Activated B cell treated with CpG ODN at 0.5 μM for 24 hours (primary cell): ENCODE results near the gene CRKL. TPM values are rescaled to one million over a fixed set of nuclear protein-coding genes. Genes with fewer than 3 reads are reported as not detected.

Experiments used
- ATAC-seq: fragments of 200-7000 bp; cut with Tn5 transposase; one replicate; pipeline ENCODE4 v1.10.0; 2021; ENCODE audit warnings: low read depth, mild to moderate bottlenecking, moderate library complexity
- CTCF ChIA-PET: fragments of 350-600 bp; sonication (Branson Sonifier 250); formaldehyde crosslinking; loops from one replicate; lab custom pipeline; 2021; ENCODE audit warnings: antibody characterized with exemption; lab: Charles Lee
- POLR2A ChIA-PET: fragments of 350-600 bp; sonication (Branson Sonifier 250); formaldehyde crosslinking; loops from one replicate; lab custom pipeline; 2021; ENCODE audit warnings: antibody characterized with exemption; lab: Charles Lee
- DNase-seq: peaks from one replicate; pipeline ENCODE4 v3.0.0; 2022
- H3K27ac Mint-ChIP-seq: one replicate; pipeline ENCODE4 v1.8.0; 2020; ENCODE audit warnings: mixed read lengths
- H3K27me3 Mint-ChIP-seq: one replicate; pipeline ENCODE4 v1.8.0; 2021; ENCODE audit warnings: mixed read lengths
- H3K36me3 Mint-ChIP-seq: one replicate; pipeline ENCODE4 v1.8.0; 2021; ENCODE audit warnings: low read depth, mixed read lengths
- H3K4me1 Mint-ChIP-seq: one replicate; pipeline ENCODE4 v1.8.0; 2021; ENCODE audit warnings: mixed read lengths
- H3K4me3 Mint-ChIP-seq: one replicate; pipeline ENCODE4 v1.8.0; 2020; ENCODE audit warnings: mild to moderate bottlenecking, mixed read lengths
- H3K9me3 Mint-ChIP-seq: one replicate; pipeline ENCODE4 v1.8.0; 2020; ENCODE audit warnings: mixed read lengths
- CTCF ChIP-seq: fragments of 200-600 bp; IDR thresholded peaks from one replicate; pipeline ENCODE4 v1.8.0; 2022; ENCODE audit warnings: antibody characterized with exemption, mild to moderate bottlenecking
- intact Hi-C: fragments of 100-400 bp; cut with micrococcal nuclease; formaldehyde crosslinking; loops from one replicate; pipeline ENCODE4 v1.15.1; 2024
- total RNA-seq: library from RNA; stranded (reverse); gene quantifications from 2 replicates; pipeline ENCODE4 v1.2.3, GENCODE V29; 2022

CRKL gene
- total RNA-seq, 1 donor from 2014 or later, result 55.7 TPM

GRCh38 chr22:20998411-20999336 is 81.5 kb downstream of the CRKL start:
- H3K27me3 Mint-ChIP-seq, result no peaks in the 10 kb centered on the region
- ChIA-PET CTCF (no interaction called here), POLR2A (interaction anchor here (0.6 to 6.5 kb wide), 2 partner anchors 17 to 80 kb away, joined by 3 to 90 read pairs; partner anchors contain the start of gene LZTR1)
- DNase-seq, result no peak
- no peak for ATAC-seq
- no peak overlapping the region for H3K4me3 Mint-ChIP-seq
- H3K27ac Mint-ChIP-seq, result no peak overlapping the region
- H3K9me3 Mint-ChIP-seq, result no peaks in the 10 kb centered on the region
- intact Hi-C loops, result no loop called here
- no peak for TF ChIP-seq CTCF
- H3K4me1 Mint-ChIP-seq, result peaks cover 26% of the 10 kb centered on the region
- H3K36me3 Mint-ChIP-seq, result peaks cover 47% of the 10 kb centered on the region

- ChIA-PET CTCF (no interaction called here), POLR2A (interaction anchor here (0.6 to 6.5 kb wide), 2 partner anchors 18 to 1839 kb away, joined by 3 to 90 read pairs; partner anchors contain the start of gene LZTR1)
- no peaks in the 10 kb centered on the region for H3K27me3 Mint-ChIP-seq
- ATAC-seq (no peak), DNase-seq (no peak)
- H3K36me3 Mint-ChIP-seq, result peaks cover 46% of the 10 kb centered on the region
- no peak overlapping the region for H3K27ac Mint-ChIP-seq
- no peak for TF ChIP-seq CTCF
- H3K4me3 Mint-ChIP-seq, result peak overlapping the region; percentile 93
- peaks cover 26% of the 10 kb centered on the region for H3K4me1 Mint-ChIP-seq
- intact Hi-C loops, result loop anchor here (5.0 kb wide), 1 partner anchor 32 kb away; the partner anchor contains the start of gene AIFM3
- H3K9me3 Mint-ChIP-seq, result no peaks in the 10 kb centered on the region
Observed at GRCh38 chr22:20999350-21000206, 82.4 kb downstream of the CRKL start.

GRCh38 chr22:21000207-21000986 is 83.2 kb downstream of the CRKL start:
- H3K4me3 Mint-ChIP-seq, result peak overlapping the region; percentile 93
- no peak for TF ChIP-seq CTCF
- peak overlapping the region; percentile 20 for H3K27ac Mint-ChIP-seq
- DNase-seq, result no peak
- no peaks in the 10 kb centered on the region for H3K27me3 Mint-ChIP-seq
- POLR2A ChIA-PET, result interaction anchor here (6.5 kb wide), 1 partner anchor 19 kb away, joined by 90 read pairs; the partner anchor contains the start of gene LZTR1
- H3K4me1 Mint-ChIP-seq, result peaks cover 26% of the 10 kb centered on the region
- H3K36me3 Mint-ChIP-seq, result peaks cover 40% of the 10 kb centered on the region
- H3K9me3 Mint-ChIP-seq, result no peaks in the 10 kb centered on the region
- no peak for ATAC-seq
- CTCF ChIA-PET, result no interaction called here
- intact Hi-C loops, result loop anchor here (5.0 kb wide), 1 partner anchor 33 kb away; the partner anchor contains the start of gene AIFM3

- ChIA-PET POLR2A (interaction anchor here (0.6 to 6.5 kb wide), 3 partner anchors 12 to 29 kb away, joined by 4 to 90 read pairs (median 37); partner anchors contain the start of genes LZTR1 and P2RX6), CTCF (no interaction called here)
- Mint-ChIP-seq H3K36me3 (peaks cover 34% of the 10 kb centered on the region), H3K27ac (peak overlapping the region; percentile 98), H3K27me3 (no peaks in the 10 kb centered on the region), H3K9me3 (no peaks in the 10 kb centered on the region), H3K4me1 (peaks cover 26% of the 10 kb centered on the region), H3K4me3 (peak overlapping the region; percentile 93)
- no peak for TF ChIP-seq CTCF
- ATAC-seq, result no peak
- no peak for DNase-seq
- intact Hi-C loops, result loop anchor here (1.0 to 5.0 kb wide), 2 partner anchors 34 to 84 kb away; partner anchors contain the start of genes AIFM3 and CRKL
Observed at GRCh38 chr22:21000987-21001600, 83.9 kb downstream of the CRKL start.
